ENCODE results near the gene ZSWIM8. TPM values are rescaled to one million over a fixed set of nuclear protein-coding genes. Genes with fewer than 3 reads are reported as not detected.

The ZSWIM8 gene
- total and polyA plus RNA-seq, 2 donors (not counting 3 experiments of a cell fraction or from before 2014, with no cell fraction given): 111 to 230 TPM

GRCh38 chr10:73810358-73810734 lies 24.9 kb downstream of the ZSWIM8 start:
- peaks cover 6% of the 10 kb centered on the region for H3K4me1 ChIP-seq (ENCODE audit: control insufficient read depth, extremely low read depth, insufficient read depth, low read length)
- H4K20me1 ChIP-seq (replicated peaks; ENCODE audit: control insufficient read depth, extremely low read depth, insufficient read depth, low read length): no peaks in the 10 kb centered on the region
- POLR2A ChIA-PET: interaction anchor here (1.1 kb wide), 1 partner anchor 10 kb away, joined by 3 read pairs; no protein-coding TSS in a partner anchor
- peaks cover 10 to 27% of the 10 kb centered on the region in 2 experiments for H3K36me3 ChIP-seq (ENCODE audit: control insufficient read depth in 2 of 2, extremely low read depth in 1 of 2, insufficient read depth in 2 of 2, low read length in 2 of 2)
- H3K9me3 ChIP-seq (replicated peaks; ENCODE audit: control insufficient read depth, insufficient read depth, low read length): no peaks in the 10 kb centered on the region
- H3K79me2 ChIP-seq (ENCODE audit: control insufficient read depth, insufficient read depth, low read length): no peaks in the 10 kb centered on the region
- H3K9ac ChIP-seq (replicated peaks; ENCODE audit: extremely low read depth, insufficient read depth, low read length): no peak overlapping the region
- H2AFZ ChIP-seq (ENCODE audit: low read depth, low read length): no peak overlapping the region
- TSS peak; percentile 13 for BruUV-seq (replicated peaks)
- peak; percentile 60 for FAIRE-seq
- CTCF ChIA-PET: interaction anchor here (0.7 to 2.9 kb wide), 7 partner anchors 9 to 69 kb away, joined by 3 to 16 read pairs (median 5); partner anchors contain the start of genes CAMK2G and ZSWIM8
- H3K27me3 ChIP-seq (ENCODE audit: control insufficient read depth in 2 of 2, insufficient read depth in 2 of 2, low read length in 2 of 2): no peaks in the 10 kb centered on the region
- intact Hi-C loops (cut with micrococcal nuclease) (loop anchor here (2.0 to 5.0 kb wide), 2 partner anchors 38 to 68 kb away; a partner anchor contains a TSS), dilution Hi-C loops (cut with MboI; ENCODE audit: extremely low pct_ligation_motif_present, low sequenced_read_pairs) (no loop called here)
- peak overlapping the region; percentile 45 for H3K4me2 ChIP-seq (ENCODE audit: insufficient read depth, low read length)
- TF ChIP-seq MYC (IDR thresholded peaks at IDR 0.05; ENCODE audit: low read depth, low read length): no peak
- TF ChIP-seq MAX (IDR thresholded peaks at IDR 0.05; ENCODE audit: insufficient read depth, insufficient read length): no peak
- TF ChIP-seq GATA2 (IDR thresholded peaks at IDR 0.05; ENCODE audit: insufficient read depth, insufficient read length, low read depth, low read length): no peak
- TF ChIP-seq JUN (IDR thresholded peaks at IDR 0.05; ENCODE audit: borderline replicate concordance, insufficient read depth, insufficient read length, low read depth): no peak
- TF ChIP-seq POLR2AphosphoS5 (IDR thresholded peaks at IDR 0.05; ENCODE audit: insufficient read depth, low read depth, low read length): no peak
- TF ChIP-seq EZH2 (IDR thresholded peaks at IDR 0.05; ENCODE audit: borderline replicate concordance, low read depth, low read length, severe bottlenecking): no peak
- no peak for TF ChIP-seq POLR2A (IDR thresholded peaks at IDR 0.05; ENCODE audit: low read depth, low read length)
- no peak for TF ChIP-seq FOS (IDR thresholded peaks at IDR 0.05; ENCODE audit: borderline replicate concordance, insufficient read depth, low read length)
- TF ChIP-seq CTCF (IDR thresholded peaks at IDR 0.05; ENCODE audit: extremely low read depth in 1 of 2, insufficient read depth in 1 of 2, low read depth in 1 of 2, low read length in 2 of 2): no peak
- H3K9me1 ChIP-seq (replicated peaks; ENCODE audit: control insufficient read depth, extremely low read depth, insufficient read depth, low read length): no peaks in the 10 kb centered on the region
- H3K4me3 ChIP-seq (replicated peaks in 1 of 3; ENCODE audit: insufficient read depth in 1 of 3, low read depth in 1 of 3, low read length in 3 of 3): peak overlapping the region in 2 of 3 experiments; percentile 67 to 73
- no peak for DNase-seq (ENCODE audit: low read depth, low spot score)
- H3K27ac ChIP-seq (ENCODE audit: insufficient read depth, low read depth, low read length): no peak overlapping the region
